ENCODE data around the gene WDR86.

The WDR86 gene

DNA sequence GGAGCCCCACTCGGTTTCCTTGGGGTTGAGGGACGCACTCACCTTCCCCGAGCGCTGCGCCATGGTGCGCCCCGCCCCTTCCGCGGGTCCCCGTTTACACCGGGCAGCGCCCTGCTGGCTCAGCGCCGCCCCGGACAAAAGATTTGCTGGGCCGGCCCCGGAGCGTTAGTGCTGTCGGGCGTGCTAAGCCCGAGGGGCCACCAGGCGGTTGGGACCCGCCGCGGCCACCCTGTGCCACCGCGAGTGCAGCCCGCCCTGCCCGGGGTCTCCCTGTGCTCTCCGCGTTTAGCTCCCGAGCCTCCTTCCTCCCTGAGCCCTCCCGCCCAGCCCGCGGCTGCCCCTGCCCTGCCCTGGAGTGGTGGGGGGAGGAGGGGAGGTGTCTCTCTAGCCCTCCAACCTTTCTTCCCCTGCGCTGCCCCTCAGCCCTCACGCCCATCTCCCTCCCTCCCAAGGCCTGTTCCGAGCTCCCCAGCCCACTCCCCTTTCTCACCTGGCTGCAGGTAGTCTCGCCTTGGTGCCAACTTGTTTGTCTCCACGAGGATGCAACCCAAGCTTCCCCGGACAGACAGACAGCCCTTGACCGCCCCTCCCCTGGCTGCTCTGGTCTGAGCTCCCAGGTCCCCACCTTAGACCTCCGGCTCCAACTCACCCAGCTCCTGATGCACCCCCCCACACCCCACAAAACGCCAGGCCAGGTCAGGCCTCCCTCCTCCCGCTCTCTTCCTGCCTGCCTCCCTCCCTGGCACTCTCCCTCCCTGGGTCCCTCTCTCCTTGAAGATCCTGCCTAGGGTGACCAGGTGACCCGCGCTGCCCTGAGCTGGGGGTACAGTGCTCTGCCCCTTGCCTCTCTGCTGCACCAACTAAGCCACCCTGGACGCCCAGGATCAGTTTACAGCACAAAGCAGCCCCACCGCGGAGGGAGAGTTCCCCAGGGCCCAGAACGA, 30.3 kb upstream of the WDR86 start, which contains the start of gene CRYGN:
CRYGN (minus strand) TSS at position 287 of the 944 bp plus-strand sequence; CDS start at position 63, 224 bp downstream.
- no peak for DNase-seq

- DNase-seq, result no peak
Measured at GRCh38 chr7:151438864-151439601, 29.2 kb upstream of the WDR86 start.

GRCh38 chr7:151437866-151438516, 28.2 kb upstream of the WDR86 start:
- no peak for DNase-seq

- DNase-seq, result no peak
Measured at GRCh38 chr7:151437159-151437553, 27.3 kb upstream of the WDR86 start.

- no peak for DNase-seq
Measured at GRCh38 chr7:151436446-151437158, 26.8 kb upstream of the WDR86 start.

DNA sequence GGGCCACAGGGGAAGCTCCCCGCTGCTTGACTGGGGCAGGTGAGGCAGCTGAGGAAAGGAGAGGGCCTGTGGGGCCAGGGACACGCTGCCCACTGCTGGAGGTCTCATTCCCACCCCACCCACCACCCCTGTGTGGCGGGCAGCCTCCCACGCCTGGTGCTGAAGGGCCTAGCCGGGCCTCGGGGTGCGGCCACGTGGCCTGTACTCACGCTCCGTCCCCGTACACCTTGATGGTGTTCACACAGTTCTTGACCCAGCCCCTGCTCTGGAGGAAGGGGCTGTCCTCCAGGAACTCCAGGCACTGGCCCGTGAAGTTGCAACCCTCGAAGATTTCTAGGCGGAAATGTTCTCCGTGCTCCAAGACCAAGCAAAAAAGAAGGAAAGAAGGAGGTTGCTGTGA, 26.1 kb upstream of the WDR86 start:
- no peak for DNase-seq

DNA sequence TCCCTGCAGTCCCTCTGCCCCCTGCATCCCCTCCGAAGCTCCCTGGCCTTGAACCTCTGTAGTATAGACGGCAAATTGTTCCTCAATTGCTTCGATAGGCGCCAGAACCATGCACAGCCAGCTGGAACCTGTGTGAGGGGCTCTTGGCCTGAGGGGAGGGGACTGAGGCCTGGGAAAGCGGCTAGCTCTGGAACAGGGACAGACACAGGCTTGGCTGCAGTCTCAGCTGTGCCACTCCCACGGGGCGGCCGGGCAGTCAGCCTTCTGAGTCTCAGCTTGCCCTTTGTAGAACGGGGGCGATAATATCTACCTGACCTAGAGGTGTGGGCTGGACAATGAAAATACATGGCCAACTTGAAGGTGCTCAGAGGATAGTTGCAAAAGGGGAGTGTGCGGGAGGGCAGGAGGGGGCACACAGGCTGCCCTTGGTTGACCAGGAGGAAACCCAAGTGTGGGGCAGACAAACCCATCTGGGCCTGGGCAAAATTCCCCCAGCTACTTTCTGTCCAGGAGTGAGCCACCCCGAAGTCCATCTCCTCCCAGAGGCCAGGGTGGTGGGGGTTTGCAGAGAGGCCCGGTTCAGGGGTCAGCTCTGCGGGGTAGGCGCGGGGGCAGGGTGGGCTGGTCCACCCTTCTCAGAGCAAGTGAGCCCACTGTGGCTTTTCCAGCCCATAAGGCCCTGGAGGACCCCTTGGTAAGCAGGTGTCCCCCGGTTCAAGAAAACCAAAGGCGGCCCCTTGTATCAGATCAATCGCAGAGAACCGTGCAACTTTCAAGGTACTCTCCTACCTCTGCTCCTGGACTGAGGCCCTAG, 25.5 kb upstream of the WDR86 start:
- no peak for DNase-seq

GRCh38 chr7:151434549-151434948, 24.7 kb upstream of the WDR86 start:
- DNase-seq, result no peak

DNA sequence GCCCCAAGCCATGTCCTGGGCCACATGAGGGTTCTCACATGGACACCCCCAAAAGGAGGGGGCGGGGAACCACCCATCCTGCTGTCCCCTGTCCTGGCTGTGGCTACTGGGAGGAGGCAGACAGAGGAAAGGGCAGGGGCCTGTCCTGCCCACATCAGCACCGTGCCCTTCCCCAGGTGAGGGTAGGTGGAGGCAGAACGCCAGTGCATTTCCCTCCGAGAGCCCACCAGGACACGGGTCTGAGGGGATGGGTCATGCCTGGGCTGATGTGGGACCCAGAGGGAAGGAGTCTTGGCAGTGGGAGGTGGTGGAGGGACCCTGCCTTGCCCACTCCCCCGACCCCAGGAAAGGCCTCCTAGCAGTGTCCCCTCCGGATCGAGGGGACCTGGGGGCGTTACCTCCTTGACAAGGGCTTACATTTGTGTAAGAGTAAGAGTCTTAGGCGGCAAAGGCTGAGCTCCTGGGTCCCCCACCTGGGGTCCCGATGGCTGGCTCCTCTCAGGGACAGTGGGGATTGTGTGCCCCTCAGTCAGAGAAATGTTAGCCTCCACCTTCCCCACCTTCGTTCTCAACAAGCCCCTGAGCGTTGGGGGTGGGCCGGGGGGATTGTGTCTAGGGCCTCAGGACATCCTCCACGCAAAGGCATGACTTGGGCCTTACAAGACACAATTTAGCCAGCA, 24.0 kb upstream of the WDR86 start:
- no peak for DNase-seq

GRCh38 chr7:151432658-151433521, 23.1 kb upstream of the WDR86 start:
- no peak for DNase-seq

GRCh38 chr7:151431768-151432311, 22.0 kb upstream of the WDR86 start:
- no peak for DNase-seq

DNA sequence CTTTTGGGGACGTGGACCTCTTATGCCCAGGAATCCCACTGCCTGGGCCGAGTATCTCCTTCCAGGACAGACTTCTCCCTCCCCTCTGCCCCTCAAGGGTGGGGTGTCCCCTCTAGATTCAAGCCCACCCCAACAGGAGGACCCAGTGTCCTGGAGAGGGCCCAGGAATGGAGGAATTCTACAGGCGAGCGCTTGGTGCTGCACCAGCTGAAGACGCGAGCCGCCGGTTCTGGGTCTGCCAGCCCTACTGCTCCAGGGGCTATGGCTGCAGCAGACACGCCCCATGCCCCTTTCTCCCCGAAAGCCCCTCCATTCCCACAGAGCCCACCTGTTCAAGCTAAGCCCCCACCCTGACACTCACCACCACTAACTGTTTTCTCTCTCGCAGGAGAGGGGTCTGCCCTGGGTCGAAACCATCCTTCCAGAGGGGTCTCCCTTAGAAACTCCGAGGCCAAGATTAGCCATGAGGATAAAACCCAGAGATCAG, 21.5 kb upstream of the WDR86 start:
- DNase-seq, result no peak

DNA sequence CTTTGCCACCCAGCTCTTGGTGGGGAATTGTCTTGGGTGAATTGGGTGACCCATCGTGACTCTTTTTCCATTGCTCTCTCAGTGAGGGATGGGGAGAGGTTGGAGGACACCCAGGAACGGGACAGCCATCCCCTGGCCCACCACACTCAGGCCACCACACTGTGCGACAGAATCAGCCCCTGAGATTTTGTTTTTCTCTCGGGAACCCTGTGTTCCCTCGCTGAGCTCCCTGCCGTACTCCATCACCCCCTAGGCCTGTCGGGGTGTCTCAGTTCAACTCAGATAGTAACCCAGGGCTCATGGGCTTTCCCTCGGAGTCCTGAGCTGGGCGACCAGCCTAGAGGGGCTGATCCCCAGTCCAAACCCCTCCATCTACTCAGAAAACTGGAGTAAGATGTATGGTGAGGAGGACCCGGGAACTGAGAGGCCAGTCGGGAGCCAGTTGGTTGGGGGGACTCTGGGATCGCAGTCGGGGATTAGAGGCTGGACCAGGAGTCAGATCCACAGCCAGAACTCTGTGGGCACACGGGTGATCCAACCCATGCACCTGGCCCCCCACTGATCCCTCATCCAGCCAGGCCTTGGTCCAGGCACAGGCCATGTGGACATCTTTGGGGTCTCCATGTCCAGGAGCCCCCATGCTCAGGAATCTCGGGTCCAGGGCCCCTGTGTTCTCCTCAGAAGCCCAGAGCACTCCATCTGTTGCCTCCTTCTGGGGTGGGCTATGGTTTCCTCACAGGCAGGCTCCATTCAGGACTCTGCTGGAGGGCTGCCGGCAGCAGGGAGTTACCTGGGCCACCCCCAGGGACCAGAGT, 20.8 kb upstream of the WDR86 start:
- no peak for DNase-seq

DNA sequence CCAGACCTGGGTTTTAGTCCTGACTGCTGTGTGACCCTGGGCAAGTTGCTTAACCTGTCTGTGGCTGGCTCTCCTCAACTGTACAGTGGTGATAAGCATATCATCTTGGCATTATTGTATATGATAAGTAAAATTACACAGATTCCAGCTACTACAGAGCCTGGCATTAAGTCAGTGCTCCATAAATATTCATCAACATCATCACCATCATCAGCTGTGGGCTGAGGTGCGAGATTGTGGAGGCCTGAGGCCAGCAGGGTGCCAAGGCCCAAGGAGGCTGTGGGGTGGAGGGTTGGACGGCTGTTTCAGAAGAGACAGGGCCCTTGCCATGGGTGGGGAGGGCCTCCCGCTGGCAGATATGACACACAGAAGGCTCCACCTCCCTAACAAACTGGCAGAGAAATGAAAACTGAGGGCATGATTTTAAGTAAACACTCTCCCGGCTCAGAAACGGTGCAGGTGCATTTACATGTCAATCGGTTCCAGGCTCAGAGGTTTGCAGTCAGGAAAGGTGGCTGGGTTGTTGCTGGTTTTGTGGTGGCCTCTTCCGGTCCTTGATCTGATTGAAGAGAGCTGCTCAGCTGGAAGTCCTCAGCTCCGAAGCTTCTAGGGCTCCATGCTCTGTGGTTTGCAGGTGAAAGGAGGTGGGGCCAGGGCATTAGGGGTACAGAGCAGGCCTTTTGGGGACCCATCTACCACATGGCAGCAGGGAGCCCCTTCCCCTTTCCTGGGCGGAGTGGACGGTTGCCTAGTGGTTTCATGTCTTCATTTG, 19.9 kb upstream of the WDR86 start:
- no peak for DNase-seq

GRCh38 chr7:151429237-151429559, 19.4 kb upstream of the WDR86 start:
- DNase-seq, result no peak

- no peak for DNase-seq
Measured at GRCh38 chr7:151428378-151429236, 18.8 kb upstream of the WDR86 start.

- DNase-seq, result no peak
Measured at GRCh38 chr7:151427705-151428377, 18.0 kb upstream of the WDR86 start.

All from suppressor macrophage treated with lipopolysaccharide for 4 hours (primary cell).